Glomerular endothelial cell (primary cell): ENCODE data around the gene SOX12. TPM values are rescaled to one million over a fixed set of nuclear protein-coding genes. Genes with fewer than 3 reads are reported as not detected.
"Not testable (repeated sequence)": the region's sequence is repeated elsewhere in the genome, so short reads cannot be mapped to it uniquely, and the experiment has no call there.

Experiments used
- DNase-seq: peaks from one replicate; pipeline ENCODE4 v3.0.0-alpha.2; 2011; ENCODE audit warnings: low read depth, low spot score; ENCODE audit errors: extremely low read depth
- total RNA-seq: library from RNA; depleted of rRNA; stranded (reverse); fragments of >200 nt; gene quantifications from 2 replicates; pipeline ENCODE4 v1.2.3, GENCODE V29; 2015

The SOX12 gene
- total RNA-seq, 1 donor from 2014 or later, result 18.7 TPM

GRCh38 chr20:328027-328974, 2.9 kb downstream of the SOX12 start:
- no peak for DNase-seq

GRCh38 chr20:328975-329695, 3.8 kb downstream of the SOX12 start:
- DNase-seq, result no peak

GRCh38 chr20:329851-330232, 4.5 kb downstream of the SOX12 start:
- DNase-seq, result no peak

- no peak for DNase-seq
Observed at GRCh38 chr20:330233-331149, 5.1 kb downstream of the SOX12 start.

- no peak for DNase-seq
Observed at GRCh38 chr20:334578-334977, 9.2 kb downstream of the SOX12 start.

GRCh38 chr20:336040-336439, 10.7 kb downstream of the SOX12 start:
- DNase-seq, result not testable (repeated sequence)

- DNase-seq, result no peak
Observed at GRCh38 chr20:341682-342081, 16.3 kb downstream of the SOX12 start.

- DNase-seq, result no peak
Observed at GRCh38 chr20:343107-343506, 17.8 kb downstream of the SOX12 start.

GRCh38 chr20:346033-346639, 20.8 kb downstream of the SOX12 start:
- DNase-seq, result no peak

- no peak for DNase-seq
Observed at GRCh38 chr20:346640-347316, 21.4 kb downstream of the SOX12 start, which contains the start of gene NRSN2. Gene NRSN2, plus strand, starts transcription at chr20:347111. Its CDS starts 2,533 bp downstream, at chr20:349644.

- DNase-seq, result no peak
Observed at GRCh38 chr20:347317-347639, 21.9 kb downstream of the SOX12 start.

- no peak for DNase-seq
Observed at GRCh38 chr20:347640-348484, 22.5 kb downstream of the SOX12 start.

- DNase-seq, result no peak
Observed at GRCh38 chr20:348972-349841, 23.9 kb downstream of the SOX12 start.

GRCh38 chr20:353166-353565, 27.8 kb downstream of the SOX12 start:
- no peak for DNase-seq

- no peak for DNase-seq
Observed at GRCh38 chr20:354298-354977, 29.1 kb downstream of the SOX12 start.

GRCh38 chr20:356154-356553, 30.8 kb downstream of the SOX12 start:
- DNase-seq, result not testable (repeated sequence)

GRCh38 chr20:356745-357144, 31.4 kb downstream of the SOX12 start:
- no peak for DNase-seq
